T-cell (primary cell): Measurements from ENCODE around the gene PFKFB3. TPM values are rescaled to one million over a fixed set of nuclear protein-coding genes. Genes with fewer than 3 reads are reported as not detected.

Source experiments
- ATAC-seq, 4 experiments: fragments of 200-7000 bp in 3 of 4; fragments of 150-1000 bp in 1 of 4; cut with Tn5 transposase; replicated peaks in 1 of 4; 1 replicate in 3 of 4; 2 replicates in 1 of 4; pipeline ENCODE4 v1.10.0; 2021; ENCODE audit warnings: moderate library complexity in 3 of 4, mild to moderate bottlenecking in 2 of 4, moderate number of reproducible peaks in 1 of 4
- CTCF ChIA-PET, 2 donors: fragments of 300-600 bp; sonication (Branson Sonifier 250); formaldehyde crosslinking; loops; one replicate each; lab custom pipeline; 2022; ENCODE audit warnings: antibody characterized with exemption in 2 of 2; lab: Charles Lee
- POLR2A ChIA-PET, 2 donors: fragments of 300-600 bp; sonication (Branson Sonifier 250); formaldehyde crosslinking; loops; one replicate each; lab custom pipeline; 2022; ENCODE audit warnings: antibody characterized with exemption in 2 of 2; lab: Charles Lee
- DNase-seq, 35 experiments: peaks; one replicate each; pipeline versions ENCODE4 v3.0.0 to v3.0.0-alpha.2; 2013 to 2023
- H3K27ac ChIP-seq: one replicate; pipeline ENCODE4 v1.5.1; 2013; ENCODE audit warnings: low read length
- H3K27me3 ChIP-seq, 2 experiments: replicated peaks in 1 of 2; 1 replicate in 1 of 2; 2 replicates in 1 of 2; pipeline versions ENCODE4 v1.6.1 to v1.7.0; 2013; ENCODE audit warnings: low read length in 1 of 2, mixed read lengths in 1 of 2; ENCODE audit not compliant: control insufficient read depth in 2 of 2, insufficient read depth in 2 of 2; ENCODE audit errors: extremely low read depth in 1 of 2
- H3K36me3 ChIP-seq, 2 donors: 1 replicate in 1 of 2; 2 replicates in 1 of 2; pipeline versions ENCODE4 v1.6.1 to v1.7.0; 2013; ENCODE audit warnings: low read length in 1 of 2; ENCODE audit not compliant: control insufficient read depth in 2 of 2, insufficient read depth in 1 of 2; ENCODE audit errors: extremely low read depth in 1 of 2
- H3K4me1 ChIP-seq, 2 experiments: 1 replicate in 1 of 2; 2 replicates in 1 of 2; pipeline versions ENCODE4 v1.6.1 to v1.7.0; 2013; ENCODE audit warnings: low read length in 2 of 2, mixed read lengths in 1 of 2; ENCODE audit not compliant: insufficient read depth in 2 of 2, control insufficient read depth in 1 of 2; ENCODE audit errors: extremely low read depth in 1 of 2
- H3K4me3 ChIP-seq, 2 donors: 1 replicate in 1 of 2; 2 replicates in 1 of 2; pipeline versions ENCODE4 v1.5.1 to v1.7.0; 2013; ENCODE audit warnings: mild to moderate bottlenecking in 2 of 2, low read length in 1 of 2, moderate library complexity in 1 of 2; ENCODE audit not compliant: control insufficient read depth in 1 of 2; ENCODE audit errors: extremely low read depth in 1 of 2
- H3K9me3 ChIP-seq: 2 replicates; pipeline ENCODE4 v1.7.0; 2013
- H3K27ac Mint-ChIP-seq, 2 donors: one replicate each; pipeline ENCODE4 v1.8.0; 2020 to 2021; ENCODE audit warnings: mild to moderate bottlenecking in 2 of 2, mixed read lengths in 2 of 2
- H3K27me3 Mint-ChIP-seq, 2 donors: one replicate each; pipeline ENCODE4 v1.8.0; 2021 to 2022; ENCODE audit warnings: mixed read lengths in 2 of 2
- H3K36me3 Mint-ChIP-seq: one replicate; pipeline ENCODE4 v1.8.0; 2021; ENCODE audit warnings: mixed read lengths
- H3K4me1 Mint-ChIP-seq, 3 donors: one replicate each; pipeline ENCODE4 v1.8.0; 2020 to 2022; ENCODE audit warnings: mixed read lengths in 3 of 3, mild to moderate bottlenecking in 1 of 3
- H3K4me3 Mint-ChIP-seq, 3 donors: one replicate each; pipeline ENCODE4 v1.8.0; 2020 to 2022; ENCODE audit warnings: mild to moderate bottlenecking in 3 of 3, mixed read lengths in 3 of 3, moderate library complexity in 3 of 3
- H3K9me3 Mint-ChIP-seq, 3 donors: one replicate each; pipeline ENCODE4 v1.8.0; 2020 to 2022; ENCODE audit warnings: mixed read lengths in 3 of 3
- WGBS: methylation state at CpG from one replicate; pipeline ENCODE4 v1.1.5; 2013; ENCODE audit warnings: missing lambda C conversion rate; ENCODE audit not compliant: insufficient coverage; 5-methylcytosine and 5-hydroxymethylcytosine counted together
- total RNA-seq, 35 experiments: library from RNA in 6 of 35; stranded (reverse) in 6 of 35; fragments of 120-200 nt in 1 of 35; gene quantifications; one replicate each; pipeline versions ENCODE4 v1.2.1 to v1.2.4 and lab custom pipeline; 2013 to 2026

PFKFB3 gene
- 10 to 100 TPM; 48.7 to 99.2 (median 93.9) TPM for total RNA-seq
- total RNA-seq (2013), result 14.2 TPM
- 76.1 to 513 (median 212) reads per million in 29 experiments for total RNA-seq (lab: John Stamatoyannopoulos, UW)

- Mint-ChIP-seq H3K27me3 (no peaks in the 10 kb centered on the region), H3K9me3 (no peaks in the 10 kb centered on the region), H3K4me1 (peaks cover 32 to 37% (median 35%) of the 10 kb centered on the region in 3 donors), H3K36me3 (peaks cover 11% of the 10 kb centered on the region), H3K27ac (peak within 1 kb of the TSS; percentile 88), H3K4me3 (peak within 1 kb of the TSS; percentile 88 to 99 (median 95))
- peak within 1 kb of the TSS; percentile 34 for H3K27ac ChIP-seq
- DNase-seq, result peak; percentile 67 to 94 (median 77)
- ChIA-PET POLR2A (interaction anchor here in 1 of 2 donors (1.2 to 1.3 kb wide), 2 partner anchors 72 to 207 kb away, joined by 3 to 4 read pairs; no protein-coding TSS in a partner anchor), CTCF (interaction anchor here (0.7 to 3.7 kb wide), 20 partner anchors 9 to 207 kb away, joined by 3 to 42 read pairs (median 4); no protein-coding TSS in a partner anchor)
- H3K9me3 ChIP-seq, result no peaks in the 10 kb centered on the region
- H3K27me3 ChIP-seq, result no peaks in the 10 kb centered on the region
- ATAC-seq, result peak; percentile 58 to 69 (median 64)
- H3K4me1 ChIP-seq, result peaks cover 17 to 29% of the 10 kb centered on the region in 2 experiments
- under 1% methylated on average over 75 of the region's 75 CpGs for WGBS
- no peaks in the 10 kb centered on the region for H3K36me3 ChIP-seq
- peak within 1 kb of the TSS; percentile 59 to 89 for H3K4me3 ChIP-seq
Measured at GRCh38 chr10:6202684-6203330, at the start of gene PFKFB3. Gene PFKFB3 (plus strand): TSS chr10:6202932. CDS start chr10:6203261, 329 bp downstream.

GRCh38 chr10:6153845-6154244 lies 48.9 kb upstream of the PFKFB3 start:
- Mint-ChIP-seq H3K4me3 (no peak overlapping the region), H3K4me1 (peaks cover 33 to 44% (median 34%) of the 10 kb centered on the region in 3 donors), H3K9me3 (no peaks in the 10 kb centered on the region), H3K27me3 (no peaks in the 10 kb centered on the region), H3K36me3 (peaks cover 3% of the 10 kb centered on the region), H3K27ac (no peak overlapping the region)
- Histone ChIP-seq H3K36me3 (no peaks in the 10 kb centered on the region), H3K9me3 (no peaks in the 10 kb centered on the region), H3K4me3 (no peak overlapping the region), H3K4me1 (peaks cover 0 to 21% of the 10 kb centered on the region in 2 experiments), H3K27ac (no peak overlapping the region), H3K27me3 (no peaks in the 10 kb centered on the region)
- ATAC-seq (no peak), DNase-seq (no peak)
- ChIA-PET POLR2A (interaction anchor here in 1 of 2 donors (0.9 kb wide), 1 partner anchor 51 kb away, joined by 6 read pairs; no protein-coding TSS in a partner anchor), CTCF (interaction anchor here (1.0 to 1.1 kb wide), 2 partner anchors 9 to 195 kb away, joined by 3 to 4 read pairs; no protein-coding TSS in a partner anchor)
- WGBS, result 95% methylated on average over 5 of the region's 7 CpGs

DNA sequence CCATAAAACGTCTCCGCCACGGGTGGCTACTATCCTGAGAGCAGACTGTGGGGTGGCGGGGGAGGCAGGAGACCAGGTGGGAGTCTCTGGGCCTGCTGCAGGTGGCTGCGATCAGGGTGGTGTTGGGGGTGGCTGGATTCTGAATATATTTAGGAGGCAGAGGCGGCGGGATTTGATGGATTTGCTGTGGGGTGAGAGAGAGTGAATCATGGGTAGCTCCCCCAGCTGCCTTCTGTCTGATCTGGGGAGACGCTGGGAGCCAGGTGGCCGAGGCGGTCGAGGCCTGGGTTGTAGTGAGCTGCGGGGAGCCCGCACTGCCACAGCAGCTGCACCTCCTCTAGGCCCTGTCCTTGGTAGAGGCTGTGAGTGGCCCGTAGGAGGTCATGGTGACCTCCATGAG lies 48.2 kb upstream of the PFKFB3 start:
- Histone ChIP-seq H3K4me3 (no peak overlapping the region), H3K36me3 (no peaks in the 10 kb centered on the region), H3K4me1 (peaks cover 0 to 20% of the 10 kb centered on the region in 2 experiments), H3K9me3 (no peaks in the 10 kb centered on the region), H3K27ac (no peak overlapping the region), H3K27me3 (no peaks in the 10 kb centered on the region)
- ChIA-PET POLR2A (no interaction called here), CTCF (interaction anchor here (0.7 kb wide), 2 partner anchors 183 to 1150 kb away, joined by 3 to 4 read pairs; no protein-coding TSS in a partner anchor)
- peaks cover 3% of the 10 kb centered on the region for H3K36me3 Mint-ChIP-seq
- no peak overlapping the region for H3K27ac Mint-ChIP-seq
- no peaks in the 10 kb centered on the region for H3K27me3 Mint-ChIP-seq
- DNase-seq (no peak), ATAC-seq (no peak)
- H3K4me3 Mint-ChIP-seq, result no peak overlapping the region
- H3K4me1 Mint-ChIP-seq, result peaks cover 29 to 39% (median 32%) of the 10 kb centered on the region in 3 donors
- WGBS, result 94% methylated on average over 14 of the region's 14 CpGs
- no peaks in the 10 kb centered on the region for H3K9me3 Mint-ChIP-seq

DNA sequence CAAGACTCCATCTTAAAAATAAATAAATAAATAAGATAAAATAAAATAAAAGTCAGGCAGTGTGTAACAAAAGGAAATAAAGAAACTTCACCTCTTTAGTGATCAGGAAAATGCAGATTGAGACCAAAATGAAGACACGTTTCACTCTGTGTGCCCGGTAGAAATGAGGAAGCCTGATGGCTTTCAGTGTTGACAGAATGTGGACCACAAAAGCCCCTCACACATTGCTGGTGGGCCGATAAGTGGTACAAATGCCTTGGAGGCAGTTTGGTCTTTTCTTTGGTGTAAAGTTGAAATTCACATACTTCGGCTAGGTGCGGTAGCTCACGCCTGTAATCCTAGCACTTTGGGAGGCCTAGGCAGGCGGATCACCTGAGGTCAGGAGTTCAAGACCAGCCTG lies 44.5 kb upstream of the PFKFB3 start:
- no peaks in the 10 kb centered on the region for H3K9me3 Mint-ChIP-seq
- H3K27ac Mint-ChIP-seq, result no peak overlapping the region
- H3K4me3 ChIP-seq, result no peak overlapping the region
- H3K36me3 Mint-ChIP-seq, result peaks cover 1% of the 10 kb centered on the region
- no peaks in the 10 kb centered on the region for H3K36me3 ChIP-seq
- H3K9me3 ChIP-seq, result no peaks in the 10 kb centered on the region
- H3K4me1 ChIP-seq, result peaks cover 8% of the 10 kb centered on the region in 2 experiments
- WGBS, result 95% methylated on average over 5 of the region's 7 CpGs
- no peak for DNase-seq
- no peaks in the 10 kb centered on the region for H3K27me3 Mint-ChIP-seq
- CTCF ChIA-PET, result interaction anchor here in 1 of 2 donors (0.7 kb wide), 1 partner anchor 18 kb away, joined by 3 read pairs; no protein-coding TSS in a partner anchor
- H3K27ac ChIP-seq, result no peak overlapping the region
- H3K27me3 ChIP-seq, result no peaks in the 10 kb centered on the region
- POLR2A ChIA-PET, result interaction anchor here in 1 of 2 donors (0.5 kb wide), 1 partner anchor 453 kb away, joined by 3 read pairs; no protein-coding TSS in a partner anchor
- ATAC-seq, result no peak
- H3K4me3 Mint-ChIP-seq, result no peak overlapping the region
- peaks cover 16 to 28% (median 20%) of the 10 kb centered on the region in 3 donors for H3K4me1 Mint-ChIP-seq

- ChIA-PET POLR2A (no interaction called here), CTCF (interaction anchor here (0.6 to 2.5 kb wide), 4 partner anchors 11 to 248 kb away, joined by 3 to 10 read pairs (median 3); no protein-coding TSS in a partner anchor)
- 85% methylated on average over 3 of the region's 3 CpGs for WGBS
- Histone ChIP-seq H3K4me3 (no peak overlapping the region), H3K4me1 (peaks cover 16 to 33% of the 10 kb centered on the region in 2 experiments), H3K36me3 (peaks cover 0 to 9% of the 10 kb centered on the region in 2 donors), H3K9me3 (no peaks in the 10 kb centered on the region), H3K27me3 (no peaks in the 10 kb centered on the region), H3K27ac (peak overlapping the region; percentile 40)
- H3K36me3 Mint-ChIP-seq, result no peaks in the 10 kb centered on the region
- H3K9me3 Mint-ChIP-seq, result no peaks in the 10 kb centered on the region
- no peak for ATAC-seq
- DNase-seq, result no peak
- peak overlapping the region in 1 of 3 donors; percentile 89 for H3K4me3 Mint-ChIP-seq
- H3K27ac Mint-ChIP-seq, result peak overlapping the region; percentile 80 to 90
- peaks cover 40 to 47% (median 41%) of the 10 kb centered on the region in 3 donors for H3K4me1 Mint-ChIP-seq
- no peaks in the 10 kb centered on the region for H3K27me3 Mint-ChIP-seq
Measured at GRCh38 chr10:6161921-6162320, 40.8 kb upstream of the PFKFB3 start.
